Panc1 (cell line): ENCODE measurements around the gene PPM1M.

Experiments
- CTCF ChIP-seq: fragments of 450-650 bp; IDR thresholded peaks from 2 replicates; pipeline ENCODE4 v1.5.1; 2017; ENCODE audit warnings: mild to moderate bottlenecking
- POLR2AphosphoS5 ChIP-seq: IDR thresholded peaks from 2 replicates; pipeline ENCODE4 v1.6.1; 2012; ENCODE audit warnings: mild to moderate bottlenecking, low read depth, low read length, moderate library complexity
- REST ChIP-seq, 2 experiments: IDR thresholded peaks; 2 replicates each; pipeline ENCODE4 v1.6.1; 2011 to 2012; ENCODE audit warnings: low read depth in 2 of 2, control low read depth in 1 of 2, low read length in 1 of 2, mild to moderate bottlenecking in 1 of 2, moderate library complexity in 1 of 2; ENCODE audit not compliant: insufficient read depth in 1 of 2
- SIN3A ChIP-seq: IDR thresholded peaks from 2 replicates; pipeline ENCODE4 v1.6.1; 2012; ENCODE audit warnings: low read depth, mild to moderate bottlenecking, low read length, moderate library complexity, borderline replicate concordance; ENCODE audit not compliant: insufficient read depth

- no peak for TF ChIP-seq CTCF
- TF ChIP-seq POLR2AphosphoS5: no peak
- TF ChIP-seq REST (IDR thresholded peaks at IDR 0.05; ENCODE audit: insufficient read depth in 1 of 2, low read depth in 2 of 2, low read length in 1 of 2): no peak
- no peak for TF ChIP-seq SIN3A
Observed at GRCh38 chr3:52237657-52238172, 7.8 kb upstream of the PPM1M start.
